ENCODE measurements around the gene TSPAN31.

The TSPAN31 gene

DNA sequence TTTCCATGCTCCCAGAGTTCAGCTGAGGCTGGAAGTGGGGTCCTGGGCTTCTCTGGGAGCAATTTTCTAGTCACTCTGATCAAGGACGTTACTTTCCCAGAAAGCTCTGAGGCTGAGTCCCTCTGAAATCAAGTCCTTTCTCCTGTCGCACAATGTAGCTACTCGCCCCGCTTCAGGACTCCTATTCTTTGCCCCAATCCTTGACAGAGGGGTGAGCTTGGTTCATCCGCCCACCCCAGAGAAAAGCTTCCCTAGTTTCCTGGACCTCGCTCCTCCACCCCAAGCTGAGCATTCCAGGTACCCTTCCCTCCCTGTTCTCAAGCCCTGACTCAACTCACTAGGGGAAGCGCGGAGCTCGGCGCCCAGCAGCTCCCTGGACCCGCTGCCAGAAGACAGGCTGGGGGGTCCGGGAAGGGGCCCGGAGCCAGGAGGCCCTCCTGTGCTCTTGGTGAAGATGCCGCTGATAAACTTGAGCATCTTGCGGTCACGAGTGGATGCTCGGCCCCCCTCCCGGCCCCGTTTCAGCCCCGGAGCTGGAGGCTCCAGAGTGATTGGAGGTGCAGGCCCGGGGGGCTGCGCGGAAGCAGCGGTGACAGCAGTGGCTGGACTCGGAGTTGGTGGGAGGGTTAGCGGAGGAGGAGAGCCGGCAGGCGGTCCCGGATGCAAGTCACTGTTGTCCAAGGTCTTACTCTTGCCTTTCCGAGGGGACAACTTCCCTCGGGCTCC lies 7.9 kb upstream of the TSPAN31 start:
- no peak for DNase-seq

DNA sequence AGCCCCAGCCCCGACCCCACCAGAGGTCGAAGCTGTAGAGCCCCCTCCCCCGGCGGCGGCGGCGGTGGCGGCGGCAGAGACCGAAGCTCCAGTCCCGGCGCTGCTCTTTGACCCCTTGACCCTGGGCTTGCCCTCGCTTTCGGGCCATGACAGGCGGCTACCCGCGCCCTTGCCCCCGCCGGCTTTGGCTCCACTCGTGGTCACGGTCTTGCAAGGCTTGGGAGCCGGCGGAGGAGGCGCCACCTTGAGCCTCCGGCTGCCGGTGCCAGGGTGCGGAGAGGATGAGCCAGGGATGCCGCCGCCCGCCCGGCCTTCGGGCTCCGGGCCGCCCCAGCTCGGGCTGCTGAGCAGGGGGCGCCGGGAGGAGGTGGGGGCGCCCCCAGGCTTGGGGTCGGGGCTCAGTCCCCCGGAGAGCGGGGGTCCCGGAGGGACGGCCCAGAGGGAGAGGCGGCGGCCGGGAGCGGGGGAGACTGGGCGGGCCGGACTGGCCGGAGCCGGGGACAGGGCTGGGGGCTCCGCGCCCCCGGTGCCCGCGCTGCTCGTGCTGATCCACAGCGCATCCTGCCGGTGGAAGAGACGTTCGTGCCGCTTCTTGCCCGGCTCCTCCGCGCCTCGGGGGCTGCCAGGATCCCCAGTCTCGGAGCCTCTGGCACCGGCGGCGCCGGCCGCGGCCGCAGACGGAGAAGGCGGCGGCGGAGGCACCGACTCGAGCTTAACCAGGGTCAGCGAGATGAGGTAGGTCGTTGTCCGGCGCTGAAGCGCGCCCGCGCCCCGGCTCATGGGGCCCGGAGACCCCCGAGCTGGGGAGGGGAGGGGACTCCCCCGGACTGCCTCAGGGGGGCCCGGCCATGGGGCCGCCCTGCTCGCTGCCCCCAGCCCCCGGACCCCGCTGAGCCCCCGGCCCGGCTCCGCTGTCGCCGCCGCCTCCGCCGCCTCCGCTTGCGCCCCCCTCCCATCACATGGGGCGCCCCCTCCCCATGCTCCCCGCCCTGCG lies 7.1 kb upstream of the TSPAN31 start:
- no peak for DNase-seq

DNA sequence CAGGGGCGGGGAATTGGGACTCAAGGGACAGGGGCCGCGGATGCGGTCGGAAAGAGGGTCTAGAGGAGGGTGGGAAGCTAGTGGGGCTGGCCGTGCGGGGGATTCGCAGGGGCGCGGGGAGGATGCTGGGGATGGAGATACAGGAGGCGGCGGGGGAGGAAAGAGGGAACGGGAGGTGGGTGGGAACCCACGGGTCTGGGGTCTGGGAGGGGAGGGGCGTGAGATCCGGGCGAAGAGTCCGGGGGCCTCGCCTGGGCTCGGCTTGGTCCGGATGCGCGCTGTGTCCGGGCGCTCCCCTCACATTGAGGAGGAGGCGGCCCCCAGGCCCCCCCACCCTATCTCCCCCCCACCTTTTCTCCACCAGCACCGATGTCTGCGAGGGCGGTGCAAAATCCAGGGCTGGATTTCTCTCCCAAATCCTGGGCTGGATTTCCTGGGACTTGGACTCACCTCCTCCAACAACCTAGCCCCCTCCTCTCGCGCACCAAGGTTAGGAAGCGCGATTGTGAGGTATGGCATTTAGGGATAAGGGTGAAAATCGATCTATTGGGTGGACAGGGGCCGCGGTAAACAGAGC lies 6.1 kb upstream of the TSPAN31 start, which contains the start of gene AGAP2:
Gene AGAP2, minus strand, starts transcription at position 82 of the 577 bp plus-strand sequence. CDS start 496 bp downstream, outside the sequence.
- no peak for DNase-seq

DNA sequence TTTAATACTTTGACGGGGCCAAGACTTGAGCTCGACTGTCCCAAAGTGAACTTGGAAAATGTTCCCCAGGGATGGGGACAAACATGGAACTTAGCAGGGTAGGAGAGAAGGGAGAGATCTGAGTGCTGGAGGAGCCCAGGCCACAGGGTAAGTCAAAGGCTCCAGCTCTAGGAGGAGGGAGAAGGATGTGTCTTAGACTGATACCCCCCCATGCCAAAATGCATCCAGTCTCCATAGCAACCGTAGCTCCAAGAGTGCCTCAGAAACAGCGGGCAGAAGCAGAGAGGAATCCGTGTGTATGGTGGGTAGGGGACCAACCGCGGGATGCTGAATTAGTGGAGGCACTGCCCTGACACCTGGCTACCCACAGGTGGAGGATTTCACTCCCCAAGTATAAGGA lies 5.5 kb upstream of the TSPAN31 start:
- DNase-seq = no peak

DNA sequence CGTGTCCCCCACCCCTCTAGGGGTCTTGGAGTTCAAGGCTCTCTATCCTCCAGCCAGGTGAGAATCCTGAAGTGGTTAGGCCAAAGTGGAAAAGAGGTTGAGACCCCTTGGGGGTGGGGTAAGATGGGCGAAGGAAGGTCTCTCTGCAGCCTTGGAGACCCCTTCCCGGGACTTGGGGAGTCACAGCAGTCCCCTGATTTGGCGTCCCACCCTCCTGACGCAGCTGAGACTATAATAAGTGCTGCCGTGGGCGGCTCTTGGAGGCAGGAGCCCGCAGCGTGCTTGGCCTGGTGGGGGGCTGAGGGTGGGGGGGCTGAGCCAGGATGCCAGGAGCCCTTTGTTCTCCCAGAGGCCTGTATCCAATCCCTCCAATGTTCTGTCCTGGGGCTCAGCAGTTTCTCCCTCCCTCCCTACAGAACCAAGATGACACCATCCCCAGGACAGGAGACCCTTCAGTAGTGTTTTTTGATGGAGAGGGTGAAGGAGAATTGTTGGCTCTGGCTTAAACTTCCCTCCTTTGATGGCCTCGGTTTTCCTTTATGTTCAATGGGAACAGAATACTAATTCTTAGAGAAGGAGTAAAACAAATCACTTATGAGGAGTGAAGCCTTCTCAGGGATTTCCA lies 4.8 kb upstream of the TSPAN31 start:
- no peak for DNase-seq

DNA sequence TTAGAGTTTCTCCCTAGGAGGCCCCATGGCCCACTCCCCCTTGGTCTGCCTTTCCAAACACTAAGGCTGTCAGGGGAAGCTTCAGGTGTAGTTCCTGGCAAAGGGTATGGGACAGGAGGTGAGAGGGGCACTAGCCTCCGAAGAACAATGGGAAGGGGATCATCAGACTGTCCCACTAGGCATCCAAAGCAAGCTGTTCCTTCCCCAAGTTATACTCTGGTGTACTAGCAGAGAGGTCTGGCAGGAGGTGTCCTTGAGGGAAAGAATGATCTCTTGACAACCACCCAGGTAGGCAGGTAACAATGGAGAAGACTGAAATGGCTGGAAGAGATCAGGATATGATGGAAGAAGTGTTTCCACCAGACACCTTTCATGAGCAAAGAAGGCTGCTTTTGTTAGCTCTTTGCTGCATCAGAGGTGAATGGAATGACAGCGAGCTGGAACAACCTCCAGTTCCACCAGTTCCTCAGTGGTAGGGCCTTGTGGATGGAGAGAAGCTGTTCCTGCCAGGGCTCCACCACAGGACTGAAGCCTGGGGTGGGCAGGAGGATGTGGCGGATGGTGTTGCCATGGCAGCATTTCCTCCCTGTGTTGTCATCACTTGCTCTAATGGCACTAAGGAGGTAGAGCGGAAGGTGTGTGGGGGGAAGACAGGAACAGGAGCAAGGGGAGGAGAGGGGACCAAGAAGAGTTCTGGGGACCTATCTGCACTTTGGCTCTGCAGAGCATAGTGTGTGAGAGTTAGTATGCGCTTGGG lies 4.0 kb upstream of the TSPAN31 start:
- DNase-seq = peak; percentile 74

DNA sequence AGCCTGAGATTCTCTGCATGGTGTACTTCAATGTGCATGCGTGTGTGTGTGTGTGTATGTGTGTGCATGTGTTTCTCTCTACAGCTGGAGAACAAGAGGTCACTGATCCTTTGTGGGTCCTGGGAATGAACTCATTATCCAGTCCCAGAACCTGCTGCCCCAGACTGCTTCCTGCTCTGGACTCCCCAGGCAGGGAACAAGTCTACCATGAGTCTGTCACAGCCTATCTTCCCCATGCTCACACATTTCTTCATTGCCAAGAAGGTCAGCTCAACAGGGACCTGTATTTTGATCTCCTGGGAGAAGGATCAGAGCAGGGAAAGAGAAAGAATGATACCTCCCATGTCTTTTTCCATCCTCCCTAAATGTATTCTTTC lies 3.4 kb upstream of the TSPAN31 start:
- peak; percentile 11 for DNase-seq

DNA sequence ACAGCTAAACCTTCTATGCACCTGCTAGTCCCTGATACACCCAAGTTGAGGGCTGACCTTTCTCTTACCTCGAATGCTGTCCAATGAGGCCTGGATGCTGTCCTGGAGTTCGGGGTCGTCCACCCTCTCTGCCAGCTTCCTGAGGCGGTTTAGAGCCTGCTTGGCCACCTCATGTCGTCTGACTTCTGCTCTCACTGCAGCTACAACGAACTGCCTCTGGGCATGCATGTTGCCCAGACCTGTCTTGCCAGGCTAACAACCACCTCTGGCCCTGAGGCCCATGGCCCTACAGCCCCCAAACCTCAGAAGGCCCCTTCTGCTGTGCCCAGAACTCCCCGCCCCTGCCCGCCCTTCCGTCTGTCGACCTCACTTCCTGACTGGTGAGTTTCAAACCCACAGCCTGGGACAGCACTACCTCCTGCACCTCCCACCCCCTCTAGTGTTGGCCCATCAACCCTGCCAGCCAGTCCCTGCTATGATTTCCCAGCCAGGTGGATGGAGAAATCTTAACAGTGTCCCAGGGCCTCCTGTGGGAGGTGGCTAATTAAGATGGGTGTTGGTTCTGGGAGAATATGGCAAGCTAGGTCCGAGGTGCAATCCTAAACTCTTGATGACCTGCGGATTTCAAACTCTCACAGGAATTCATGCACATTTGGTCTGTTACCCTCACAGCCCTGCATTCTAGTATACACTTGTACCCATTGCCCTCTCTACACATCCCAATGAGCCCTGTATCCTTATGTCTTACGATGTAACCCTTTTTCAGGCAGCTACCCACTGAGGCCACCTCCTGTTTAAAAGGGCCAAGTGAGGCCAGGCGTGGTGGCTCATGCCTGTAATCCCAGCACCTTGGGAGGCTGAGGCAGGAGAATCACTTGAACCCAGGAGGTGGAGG lies 2.7 kb upstream of the TSPAN31 start:
- DNase-seq = peak; percentile 80

DNA sequence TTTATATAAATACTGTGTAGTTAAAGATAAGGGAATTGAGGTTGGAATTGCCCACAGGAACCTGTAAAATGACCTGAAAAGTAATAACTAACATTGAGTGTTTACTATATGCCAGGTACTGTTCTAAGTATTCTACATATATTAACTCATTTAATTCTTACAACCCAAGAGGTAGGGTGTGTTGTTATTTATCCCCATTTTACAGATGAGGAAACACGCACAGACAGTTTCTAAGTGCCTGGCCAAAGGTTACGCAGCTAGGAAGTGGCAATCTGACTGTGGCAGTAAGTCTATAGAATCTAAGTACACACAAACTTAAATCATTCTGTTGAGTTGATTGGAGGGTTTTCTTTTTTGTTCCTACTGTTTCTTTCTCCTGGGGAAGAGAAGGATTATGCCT lies 1.1 kb upstream of the TSPAN31 start:
- no peak for DNase-seq

DNA sequence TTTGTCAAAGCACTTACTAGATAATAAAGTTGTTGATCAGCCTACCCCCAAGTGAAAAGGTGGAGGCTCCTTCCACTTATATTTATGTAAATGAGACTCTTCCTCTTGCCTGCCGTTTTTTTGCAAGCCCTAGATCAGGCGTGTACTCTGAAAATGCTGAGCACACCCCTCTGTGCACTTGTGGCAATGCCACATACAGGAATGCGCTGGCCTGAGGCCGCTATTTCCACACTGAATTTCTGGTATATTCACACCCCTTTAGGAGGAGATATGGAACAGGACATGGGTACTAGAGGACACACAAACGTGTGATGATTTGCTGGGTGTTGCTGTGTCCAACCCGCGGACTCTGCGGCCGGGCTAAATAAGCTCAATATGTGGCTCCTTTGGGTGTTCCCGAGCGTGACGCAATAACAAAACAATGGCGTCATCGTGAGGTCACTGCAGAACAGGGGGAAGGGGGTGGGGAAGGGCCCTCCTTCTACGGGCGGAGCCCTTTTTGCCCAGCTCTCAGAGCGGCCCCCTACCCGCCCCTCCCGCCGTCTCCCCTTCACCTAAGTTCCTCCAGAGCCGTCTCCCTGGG lies 554 bp upstream of the TSPAN31 start:
- DNase-seq = peak; percentile 74

DNA sequence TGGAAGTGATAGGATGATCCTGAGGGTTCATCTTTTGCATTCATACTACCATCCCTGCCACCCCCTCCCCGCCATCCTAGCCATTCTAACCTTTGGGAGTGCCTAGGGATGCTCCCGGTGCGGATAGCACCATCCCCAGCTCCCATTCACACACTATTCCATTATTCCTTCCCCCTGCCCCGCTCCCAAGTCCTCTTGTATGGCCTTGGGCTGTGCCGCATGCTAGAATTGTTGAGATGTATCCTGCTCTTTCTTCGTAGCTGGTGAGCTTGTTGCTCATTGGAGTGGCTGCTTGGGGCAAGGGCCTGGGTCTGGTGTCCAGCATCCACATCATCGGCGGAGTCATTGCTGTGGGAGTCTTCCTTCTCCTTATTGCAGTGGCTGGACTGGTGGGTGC lies 644 bp downstream of the TSPAN31 start:
- DNase-seq = peak; percentile 9

DNA sequence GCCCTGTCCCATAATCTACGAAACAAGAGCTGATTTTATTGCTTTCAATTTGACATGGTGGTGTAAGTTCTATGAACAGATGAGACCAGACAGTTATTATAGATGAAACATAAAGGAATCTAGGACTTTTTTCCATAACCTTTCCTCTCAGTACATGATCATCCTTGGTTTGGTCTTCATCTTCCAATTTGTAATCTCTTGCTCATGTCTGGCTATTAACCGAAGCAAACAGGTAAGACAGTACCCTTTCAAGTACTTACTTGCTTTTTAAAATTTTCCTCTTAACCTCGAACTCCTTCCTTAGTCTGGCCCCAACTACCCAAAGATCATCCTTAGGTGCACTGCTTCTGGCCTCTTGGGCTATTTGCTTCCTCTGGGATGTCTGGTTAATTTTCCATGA lies 1.2 kb downstream of the TSPAN31 start:
- DNase-seq = no peak

DNA sequence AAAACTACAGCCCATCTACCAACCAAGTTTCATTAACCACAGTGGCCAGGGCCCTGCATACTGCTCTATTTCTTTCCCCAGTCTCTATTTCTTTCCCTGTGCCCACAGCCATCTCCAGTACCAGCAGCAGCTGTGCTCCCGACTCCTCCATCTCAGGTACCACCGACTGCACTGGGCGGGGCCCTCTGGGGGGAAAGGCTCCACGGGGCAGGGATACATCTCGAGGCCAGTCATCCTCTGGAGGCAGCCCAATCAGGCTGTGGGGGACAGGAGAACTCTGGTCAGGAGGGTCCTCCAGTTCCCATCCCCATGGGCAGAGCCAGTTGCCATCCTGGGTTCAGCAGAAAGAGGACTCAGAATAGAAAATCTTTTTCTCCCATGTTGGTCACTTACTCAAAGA lies 4.2 kb downstream of the TSPAN31 start:
- DNase-seq = no peak

DNA sequence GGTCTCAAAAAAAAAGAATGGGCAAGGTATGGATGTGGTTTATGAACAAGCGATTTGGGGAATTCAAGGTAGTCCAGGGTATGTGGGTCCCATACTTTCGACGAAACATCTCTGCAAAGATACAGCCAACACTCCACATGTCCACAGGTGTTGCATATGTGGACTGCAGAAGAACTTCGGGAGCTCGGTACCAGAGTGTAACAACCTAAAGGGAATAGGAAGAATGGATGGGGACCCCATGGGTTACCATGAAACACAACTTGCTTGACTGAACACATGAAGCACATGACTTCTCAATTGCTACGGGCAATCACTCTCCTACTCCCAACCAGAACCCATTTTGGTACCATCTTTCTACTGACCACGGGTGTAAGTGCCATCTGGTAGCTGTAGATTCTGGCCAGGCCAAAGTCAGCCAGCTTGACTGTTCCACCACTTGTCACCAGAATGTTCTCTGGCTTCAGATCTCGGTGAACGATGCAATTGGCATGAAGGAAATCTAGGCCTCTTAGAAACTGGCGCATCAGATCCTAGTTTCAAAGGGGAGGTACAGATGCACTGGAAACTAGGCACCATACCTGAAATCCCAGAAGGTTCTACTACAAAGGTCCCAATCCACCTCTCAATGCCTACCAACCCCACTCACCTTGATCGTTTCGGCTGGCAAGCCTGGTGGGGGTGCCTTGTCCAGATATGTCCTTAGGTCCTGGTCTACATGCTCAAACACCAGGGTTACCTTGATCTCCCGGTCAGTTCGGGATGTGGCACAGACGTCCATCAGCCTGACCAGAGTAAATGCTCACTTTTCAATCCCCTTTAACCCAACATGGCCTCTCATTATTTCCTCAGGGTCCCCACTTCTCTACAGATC lies 6.0 kb downstream of the TSPAN31 start:
- DNase-seq = no peak

DNA sequence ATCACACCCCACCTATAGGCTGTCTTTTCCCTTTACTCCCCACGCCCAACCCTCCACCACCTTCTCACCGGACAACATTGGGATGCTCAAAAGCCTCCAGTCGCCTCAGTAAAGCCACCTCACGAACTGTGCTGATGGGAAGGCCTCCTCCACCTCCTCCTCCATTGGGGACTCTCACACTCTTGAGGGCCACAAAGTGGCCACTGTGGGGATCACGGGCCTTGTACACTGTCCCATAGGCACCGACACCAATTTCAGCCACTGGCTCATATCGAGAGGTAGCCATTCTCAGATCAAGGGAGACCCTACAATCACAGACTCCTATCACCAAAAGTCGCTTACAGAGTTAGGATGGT lies 6.6 kb downstream of the TSPAN31 start:
- no peak for DNase-seq

DNA sequence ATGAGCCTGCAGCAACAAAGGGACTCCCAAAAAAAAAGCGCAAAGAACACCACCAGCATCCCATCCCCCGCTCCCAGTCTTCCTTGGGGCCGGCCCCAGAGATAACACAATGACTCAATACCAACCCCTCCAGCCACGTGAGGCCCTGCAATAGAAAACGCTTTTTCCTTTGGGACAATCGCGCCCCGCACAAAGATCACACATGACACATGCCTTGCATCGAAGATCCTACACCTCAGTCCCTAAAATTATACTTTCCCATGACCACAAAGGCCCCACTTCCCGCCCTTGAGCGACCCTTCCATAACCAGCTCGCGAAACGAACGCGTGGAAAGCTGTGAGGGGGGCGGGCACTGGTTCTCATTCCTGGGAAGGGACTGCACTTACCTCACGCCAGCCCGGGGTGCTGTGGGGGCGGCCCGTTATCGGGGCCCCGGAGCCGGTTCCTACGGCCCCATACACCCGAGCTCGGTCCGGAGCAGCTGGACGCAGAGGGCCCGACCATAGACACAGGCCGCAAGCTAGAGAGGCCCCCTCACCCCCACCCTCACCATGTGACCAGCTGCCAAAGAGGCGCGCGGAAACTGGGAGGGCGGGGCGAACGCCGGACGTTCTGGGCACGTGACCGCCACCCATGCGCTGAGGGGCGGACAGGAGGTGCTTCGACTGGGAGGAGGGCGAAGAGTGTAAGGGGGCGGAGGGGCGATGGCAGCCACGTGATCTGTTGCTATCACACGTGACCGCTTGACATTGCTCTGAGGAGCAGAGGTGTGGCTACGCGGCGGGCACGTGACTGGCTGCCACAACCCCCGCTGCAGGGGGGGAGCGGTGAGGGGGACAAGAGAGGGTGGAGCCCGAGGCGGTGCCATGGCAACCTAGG lies 7.2 kb downstream of the TSPAN31 start, which contains the start of gene CDK4:
Gene CDK4, minus strand, starts transcription at position 523 of the 880 bp plus-strand sequence. CDS start 593 bp downstream, outside the sequence.
- DNase-seq = peak; percentile 98

DNA sequence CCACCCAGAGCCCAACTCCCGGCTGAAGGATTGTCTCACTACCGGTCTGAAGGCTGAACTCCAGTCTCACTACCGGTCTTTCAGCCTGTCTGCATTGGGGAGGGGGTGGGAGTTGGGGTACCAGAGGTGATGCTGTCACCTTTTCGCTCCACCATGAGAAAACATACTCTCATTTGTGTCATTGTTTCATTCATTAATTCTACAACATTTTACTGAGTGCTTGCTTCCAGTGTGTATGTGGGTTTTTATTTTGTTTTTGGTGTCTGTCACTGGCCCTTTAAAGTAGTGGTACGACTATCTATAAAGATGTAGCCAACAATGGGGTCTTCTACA lies 7.8 kb downstream of the TSPAN31 start:
- DNase-seq = no peak

DNA sequence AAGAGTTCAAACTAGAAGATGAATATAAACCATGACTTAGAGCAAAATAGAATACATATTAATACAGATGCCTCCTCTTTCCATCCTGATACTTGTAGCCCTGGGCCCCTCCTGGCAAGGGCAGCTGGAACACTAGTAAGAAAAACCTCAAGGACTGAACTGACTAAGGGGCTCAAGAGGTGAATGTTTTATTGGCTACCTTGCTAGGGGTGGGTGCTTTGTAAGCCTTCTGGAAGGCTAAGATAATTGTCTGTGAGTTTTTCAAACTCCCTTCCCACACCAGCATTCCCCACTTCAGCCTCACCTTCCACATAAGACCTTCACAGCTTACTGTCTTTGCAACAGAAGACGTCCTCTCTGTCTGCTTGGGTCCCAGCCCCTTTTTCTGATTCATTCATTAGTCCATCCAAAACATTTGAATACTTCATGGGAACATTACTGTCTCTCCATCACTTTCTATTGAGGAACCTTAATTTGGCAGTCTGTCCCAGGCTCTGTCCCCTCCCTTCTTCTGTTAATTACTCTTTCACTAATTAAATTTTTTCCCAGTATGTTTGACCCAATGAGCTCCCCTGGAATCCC lies 9.0 kb downstream of the TSPAN31 start:
- DNase-seq = no peak

Measured in stimulated activated CD4-positive, alpha-beta T cell treated with anti-CD3 and anti-CD28 coated beads, Interleukin-4, amount 100 ng/mL, for 24 hours (primary cell).